Peyer's patch (tissue), 4 donors: ENCODE data around the gene DOCK6.

Source experiments
- CTCF ChIP-seq, 6 experiments: fragments of 450-650 bp in 4 of 6; fragments of 200-600 bp in 2 of 6; sonication (generic) in 1 of 6; IDR thresholded peaks; one replicate each; pipeline ENCODE4 v1.5.1; 2017 to 2019; ENCODE audit warnings: antibody characterized with exemption in 6 of 6, mild to moderate bottlenecking in 3 of 6, moderate library complexity in 1 of 6
- POLR2A ChIP-seq, 2 donors: fragments of 450-650 bp; IDR thresholded peaks; one replicate each; pipeline ENCODE4 v1.5.1; 2017; ENCODE audit warnings: antibody characterized with exemption in 2 of 2, mild to moderate bottlenecking in 2 of 2, moderate library complexity in 2 of 2

DNA sequence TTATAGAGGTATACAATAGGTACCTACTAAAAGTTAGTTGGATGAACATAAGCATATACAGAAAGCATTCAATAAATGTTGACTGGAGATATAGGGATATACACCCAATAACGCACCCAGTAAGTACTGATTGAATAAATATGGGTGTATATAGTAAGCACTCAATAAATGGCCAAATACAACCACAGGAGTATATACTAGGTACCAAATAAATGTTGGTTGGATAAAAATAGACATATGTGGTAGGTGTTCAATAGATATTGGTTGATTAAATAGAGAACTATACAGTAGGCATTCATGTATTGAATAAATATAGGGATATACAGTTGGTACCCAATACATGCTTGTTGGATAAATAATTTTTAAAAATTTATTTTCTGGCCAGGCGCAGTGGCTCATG, 13.5 kb downstream of the DOCK6 start:
- TF ChIP-seq CTCF (IDR thresholded peaks at IDR 0.05) (no peak), POLR2A (IDR thresholded peaks at IDR 0.05) (no peak)
